PFSK-1 (cell line): ENCODE results near the gene SLC6A9.

Experiments used
- FOXP2 ChIP-seq: optimal IDR thresholded peaks from 2 replicates; pipeline ENCODE3; 2011; ENCODE audit warnings: borderline replicate concordance, control low read depth, inconsistent platforms; ENCODE audit not compliant: insufficient read depth; ENCODE audit errors: extremely low read length, extremely low read depth
- POLR2AphosphoS5 ChIP-seq: IDR thresholded peaks from 2 replicates; pipeline ENCODE4 v1.6.1; 2012; ENCODE audit warnings: low read depth, mild to moderate bottlenecking, control low read depth, low read length, moderate library complexity
- SIN3A ChIP-seq: IDR thresholded peaks from 2 replicates; pipeline ENCODE4 v1.6.1; 2012; ENCODE audit warnings: mild to moderate bottlenecking, low read length, moderate library complexity, borderline replicate concordance; ENCODE audit not compliant: insufficient read depth
- TAF1 ChIP-seq: IDR thresholded peaks from 2 replicates; pipeline ENCODE4 v1.6.1; 2012; ENCODE audit warnings: low read length, control low read depth, borderline replicate concordance; ENCODE audit not compliant: insufficient read depth
- TF ChIP-seq, protein P1 (sequence below), 2 experiments: IDR thresholded peaks; 2 replicates each; pipeline versions ENCODE4 v1.6.1 to v1.8.0; 2011 to 2012; ENCODE audit warnings: low read depth in 2 of 2, low read length in 2 of 2, control low read depth in 1 of 2, inconsistent platforms in 1 of 2, mild to moderate bottlenecking in 1 of 2, moderate library complexity in 1 of 2; ENCODE audit not compliant: insufficient read depth in 1 of 2

SLC6A9 gene

DNA sequence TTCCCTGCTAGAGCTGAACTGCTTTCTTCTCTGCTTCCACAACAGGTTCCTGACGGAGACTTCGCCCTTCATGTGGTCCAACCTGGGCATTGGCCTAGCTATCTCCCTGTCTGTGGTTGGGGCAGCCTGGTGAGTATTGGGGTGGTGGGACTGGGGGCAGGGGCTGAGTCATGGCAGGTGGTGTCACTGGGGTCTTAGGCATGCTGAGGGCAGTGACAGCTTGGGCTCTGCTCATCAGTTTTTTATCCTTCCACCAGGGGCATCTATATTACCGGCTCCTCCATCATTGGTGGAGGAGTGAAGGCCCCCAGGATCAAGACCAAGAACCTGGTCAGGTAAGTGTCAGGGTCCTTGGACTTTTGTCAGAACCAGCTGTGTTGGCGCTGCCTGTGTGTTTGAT, 55.2 kb downstream of the SLC6A9 start:
- no peak for TF ChIP-seq TAF1
- TF ChIP-seq POLR2AphosphoS5, result no peak
- TF ChIP-seq, protein P1, sequence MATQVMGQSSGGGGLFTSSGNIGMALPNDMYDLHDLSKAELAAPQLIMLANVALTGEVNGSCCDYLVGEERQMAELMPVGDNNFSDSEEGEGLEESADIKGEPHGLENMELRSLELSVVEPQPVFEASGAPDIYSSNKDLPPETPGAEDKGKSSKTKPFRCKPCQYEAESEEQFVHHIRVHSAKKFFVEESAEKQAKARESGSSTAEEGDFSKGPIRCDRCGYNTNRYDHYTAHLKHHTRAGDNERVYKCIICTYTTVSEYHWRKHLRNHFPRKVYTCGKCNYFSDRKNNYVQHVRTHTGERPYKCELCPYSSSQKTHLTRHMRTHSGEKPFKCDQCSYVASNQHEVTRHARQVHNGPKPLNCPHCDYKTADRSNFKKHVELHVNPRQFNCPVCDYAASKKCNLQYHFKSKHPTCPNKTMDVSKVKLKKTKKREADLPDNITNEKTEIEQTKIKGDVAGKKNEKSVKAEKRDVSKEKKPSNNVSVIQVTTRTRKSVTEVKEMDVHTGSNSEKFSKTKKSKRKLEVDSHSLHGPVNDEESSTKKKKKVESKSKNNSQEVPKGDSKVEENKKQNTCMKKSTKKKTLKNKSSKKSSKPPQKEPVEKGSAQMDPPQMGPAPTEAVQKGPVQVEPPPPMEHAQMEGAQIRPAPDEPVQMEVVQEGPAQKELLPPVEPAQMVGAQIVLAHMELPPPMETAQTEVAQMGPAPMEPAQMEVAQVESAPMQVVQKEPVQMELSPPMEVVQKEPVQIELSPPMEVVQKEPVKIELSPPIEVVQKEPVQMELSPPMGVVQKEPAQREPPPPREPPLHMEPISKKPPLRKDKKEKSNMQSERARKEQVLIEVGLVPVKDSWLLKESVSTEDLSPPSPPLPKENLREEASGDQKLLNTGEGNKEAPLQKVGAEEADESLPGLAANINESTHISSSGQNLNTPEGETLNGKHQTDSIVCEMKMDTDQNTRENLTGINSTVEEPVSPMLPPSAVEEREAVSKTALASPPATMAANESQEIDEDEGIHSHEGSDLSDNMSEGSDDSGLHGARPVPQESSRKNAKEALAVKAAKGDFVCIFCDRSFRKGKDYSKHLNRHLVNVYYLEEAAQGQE (IDR thresholded peaks at IDR 0.05; ENCODE audit: insufficient read depth in 1 of 2, low read depth in 2 of 2, low read length in 2 of 2), result no peak
- TF ChIP-seq FOXP2, result no peak
- no peak for TF ChIP-seq SIN3A

DNA sequence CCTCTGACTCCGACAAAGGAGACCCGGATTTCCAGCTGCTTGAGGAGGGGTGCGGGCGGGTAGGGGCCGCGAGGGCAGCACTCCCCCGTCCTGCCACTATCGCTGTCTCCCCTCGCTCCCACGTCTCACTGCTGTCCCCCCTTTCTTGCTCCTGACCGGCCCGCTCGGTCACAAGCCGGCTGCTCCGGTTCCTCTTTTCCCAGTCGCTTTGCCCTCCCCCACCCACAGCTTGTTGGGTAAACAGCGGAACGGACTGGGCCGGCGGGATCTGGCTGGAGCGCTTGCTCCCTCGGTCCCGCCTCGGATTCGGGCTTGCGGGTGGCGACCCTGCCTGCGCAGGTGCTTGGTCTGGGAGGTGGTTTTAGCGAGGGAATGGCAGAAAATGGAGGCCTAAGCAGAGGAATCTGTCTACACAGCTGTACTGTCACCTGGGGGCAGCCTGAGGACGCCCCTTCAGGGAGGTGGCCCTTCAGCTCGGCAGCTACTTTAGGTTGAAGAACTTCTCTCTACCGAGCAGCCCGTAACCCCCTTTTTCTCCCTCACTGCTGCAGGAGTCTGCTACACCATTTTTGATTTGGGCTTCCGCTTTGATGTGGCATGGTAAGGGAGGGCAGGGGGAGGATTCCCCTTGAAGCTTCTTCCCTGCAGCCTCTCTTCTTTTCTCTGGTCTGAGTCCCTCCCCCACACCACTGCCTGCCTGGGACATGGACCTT, 55.9 kb downstream of the SLC6A9 start:
- TF ChIP-seq SIN3A, result no peak
- no peak for TF ChIP-seq TAF1
- no peak for TF ChIP-seq FOXP2
- TF ChIP-seq, protein P1 (IDR thresholded peaks at IDR 0.05; ENCODE audit: insufficient read depth in 1 of 2, low read depth in 2 of 2, low read length in 2 of 2), result no peak
- no peak for TF ChIP-seq POLR2AphosphoS5

DNA sequence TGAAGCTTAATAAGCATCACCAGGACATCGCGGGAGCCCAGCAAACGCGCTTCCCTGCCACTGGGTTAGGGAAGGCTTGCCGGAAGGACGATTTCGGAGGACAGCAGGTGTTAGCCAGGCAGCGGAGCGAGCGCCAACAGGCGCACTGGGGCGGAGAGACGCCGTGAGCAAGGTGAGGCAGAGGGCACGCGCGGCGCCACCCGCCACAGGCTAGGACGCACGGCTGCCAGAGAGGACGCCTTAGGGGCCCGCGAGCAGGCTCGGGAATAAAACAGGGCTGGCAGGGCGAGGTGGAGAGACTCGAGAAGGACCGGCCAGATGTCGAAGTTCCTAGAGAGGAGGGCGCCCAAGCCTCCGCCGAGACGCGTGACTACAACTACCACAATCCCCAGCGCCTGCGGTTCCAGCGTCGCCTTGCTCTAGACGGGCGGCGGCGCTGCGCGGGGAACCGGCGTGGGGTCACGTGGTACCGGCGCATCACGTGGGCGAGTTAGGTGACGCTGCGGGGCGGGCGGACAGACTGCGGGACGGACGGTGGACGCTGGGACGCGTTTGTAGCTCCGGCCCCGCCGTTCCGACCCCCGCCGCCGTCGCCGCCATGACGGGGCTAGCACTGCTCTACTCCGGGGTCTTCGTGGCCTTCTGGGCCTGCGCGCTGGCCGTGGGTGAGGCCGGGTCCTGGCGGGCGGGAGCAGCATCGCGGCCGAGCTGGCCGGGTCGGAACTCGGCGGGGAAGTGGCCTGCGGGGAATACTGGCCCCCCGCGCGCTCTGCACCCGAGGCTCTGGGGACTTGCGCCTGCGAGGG, 56.6 kb downstream of the SLC6A9 start, which contains the start of gene ATP6V0B:
Gene ATP6V0B (plus strand): TSS at position 518 of the 806 bp plus-strand sequence. CDS start 81 bp downstream, at position 599.
- peak; percentile 88 for TF ChIP-seq FOXP2
- TF ChIP-seq SIN3A, result 0 out of 2 replicates have a peak, but pooled peaks have one; percentile 50
- TF ChIP-seq TAF1, result peak; percentile 48; the same call in 1 of the 2 replicates
- TF ChIP-seq, protein P1 (IDR thresholded peaks at IDR 0.05; ENCODE audit: insufficient read depth in 1 of 2, low read depth in 2 of 2, low read length in 2 of 2), result 0 out of 4 replicates have a peak, but pooled peaks have one; percentile 5
- peak; percentile 70 for TF ChIP-seq POLR2AphosphoS5

DNA sequence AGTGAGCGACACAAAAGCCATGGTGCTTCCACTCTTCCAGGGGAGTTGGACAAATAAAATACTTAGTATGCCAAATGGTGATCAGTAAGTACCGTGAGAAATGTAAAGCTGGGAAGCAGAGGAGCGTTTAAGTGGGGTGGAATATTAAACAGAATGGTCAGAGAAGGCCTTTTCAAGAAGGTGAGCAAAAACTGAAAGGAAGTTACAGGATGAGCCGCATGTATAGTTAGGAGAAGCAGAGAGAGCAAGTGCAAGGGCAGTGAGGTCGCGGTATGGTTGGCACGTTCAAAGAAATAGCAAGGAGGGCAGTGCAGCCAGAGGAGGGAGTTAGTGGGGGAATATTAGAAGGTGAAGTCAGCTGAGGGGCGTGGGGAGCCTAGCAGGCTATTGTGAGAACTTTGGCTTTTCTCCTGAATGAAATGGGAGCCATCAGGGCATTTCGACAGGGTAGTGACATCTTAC, 57.2 kb downstream of the SLC6A9 start:
- TF ChIP-seq TAF1 (no peak), POLR2AphosphoS5 (no peak), SIN3A (no peak), FOXP2 (no peak)
- TF ChIP-seq, protein P1 (IDR thresholded peaks at IDR 0.05; ENCODE audit: insufficient read depth in 1 of 2, low read depth in 2 of 2, low read length in 2 of 2), result no peak
